Urinary bladder (tissue), 4 donors: ENCODE results near the gene KIF6. TPM values are rescaled to one million over a fixed set of nuclear protein-coding genes. Genes with fewer than 3 reads are reported as not detected.

Experiments
- DNase-seq: peaks from one replicate; pipeline ENCODE4 v3.0.0-alpha.2; 2015; ENCODE audit errors: extremely low spot score
- H3K27ac ChIP-seq: one replicate; pipeline ENCODE4 v1.5.1; 2013; ENCODE audit warnings: low read depth, mild to moderate bottlenecking, moderate library complexity
- H3K36me3 ChIP-seq: one replicate; pipeline ENCODE4 v1.6.1; 2013; ENCODE audit warnings: mild to moderate bottlenecking, moderate library complexity; ENCODE audit not compliant: insufficient read depth
- H3K4me1 ChIP-seq: one replicate; pipeline ENCODE4 v1.6.1; 2013; ENCODE audit warnings: mild to moderate bottlenecking, moderate library complexity; ENCODE audit not compliant: insufficient read depth
- H3K4me3 ChIP-seq: one replicate; pipeline ENCODE4 v1.5.1; 2013; ENCODE audit warnings: low read depth, low read length
- WGBS: extraction: QIAGEN DNeasy Blood & Tissue Kit; methylation state at CpG from one replicate; pipeline ENCODE4 v1.1.7; 2013; 5-methylcytosine and 5-hydroxymethylcytosine counted together
- polyA plus RNA-seq: library from polyadenylated mRNA; stranded (reverse); fragments of 200-250 nt; gene quantifications from one replicate; pipeline ENCODE4 v1.2.3, GENCODE V29; 2013
- total RNA-seq: library from RNA; depleted of rRNA; stranded (reverse); fragments of >200 nt; gene quantifications from one replicate; pipeline ENCODE4 v1.2.3, GENCODE V29; 2014
- donor health status: healthy with polysubstance abuse.
- donor health status: healthy.

KIF6 gene
- total and polyA plus RNA-seq, 2 donors: 0.14 to 1.1 TPM

GRCh38 chr6:39465539-39465938, 259.7 kb downstream of the KIF6 start:
- Histone ChIP-seq H3K4me1 (no peaks in the 10 kb centered on the region), H3K4me3 (no peak overlapping the region), H3K36me3 (no peaks in the 10 kb centered on the region), H3K27ac (no peak overlapping the region)
- 65% methylated on average over 1 of the region's 1 CpG for WGBS
- no peak for DNase-seq

DNA sequence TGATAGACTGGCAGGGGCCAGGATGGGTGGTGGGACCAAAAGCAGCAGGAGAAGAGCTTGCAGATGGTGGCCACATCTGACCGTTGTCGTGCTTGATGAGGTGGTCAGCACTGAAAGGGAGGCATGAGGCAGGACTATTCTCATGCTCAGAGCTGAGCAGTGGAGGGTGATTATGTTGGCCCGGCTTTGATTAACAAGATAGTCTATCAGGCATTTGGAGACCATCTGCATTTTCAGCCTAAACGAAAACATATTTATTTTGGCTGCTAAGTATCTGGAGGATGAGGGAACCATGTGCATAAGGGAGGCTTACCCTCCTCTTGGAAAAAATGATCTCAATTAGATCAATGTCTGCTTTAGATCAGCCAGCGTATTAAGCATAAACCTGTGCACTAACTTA, 261.1 kb downstream of the KIF6 start:
- DNase-seq: no peak
- Histone ChIP-seq H3K27ac (no peak overlapping the region), H3K4me3 (no peak overlapping the region), H3K36me3 (no peaks in the 10 kb centered on the region), H3K4me1 (no peaks in the 10 kb centered on the region)
- 87% methylated on average over 5 of the region's 5 CpGs for WGBS

- 70% methylated on average over 2 of the region's 2 CpGs for WGBS
- H3K36me3 ChIP-seq: no peaks in the 10 kb centered on the region
These were observed 271.2 kb downstream of the KIF6 start for GRCh38 chr6:39453956-39454524.

DNA sequence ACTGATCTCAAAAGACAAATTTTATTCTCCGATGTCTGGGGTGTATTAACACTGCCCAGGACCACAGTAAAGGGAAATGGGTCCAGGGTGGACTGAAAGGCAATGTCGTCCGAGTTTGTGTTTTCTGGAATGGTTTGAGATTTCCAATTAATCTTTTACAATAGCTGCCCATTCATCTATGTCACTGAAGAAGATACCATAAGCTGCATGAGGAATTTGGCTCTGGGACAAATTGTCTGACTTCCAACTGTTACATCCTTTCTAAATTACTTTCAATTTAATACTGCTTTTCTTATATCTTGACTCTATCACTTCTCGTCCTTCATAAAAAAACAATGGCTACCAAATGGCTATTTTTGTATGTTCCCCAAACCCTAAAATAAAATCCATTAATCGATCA, 272.0 kb downstream of the KIF6 start:
- no peak for DNase-seq
- no peaks in the 10 kb centered on the region for H3K4me1 ChIP-seq
- no peak overlapping the region for H3K27ac ChIP-seq
- no peaks in the 10 kb centered on the region for H3K36me3 ChIP-seq
- WGBS: 56% methylated on average over 5 of the region's 5 CpGs
- H3K4me3 ChIP-seq: no peak overlapping the region

More at GRCh38 chr6:39453956-39454524, 271.2 kb downstream of the KIF6 start:
- Histone ChIP-seq H3K4me1 (no peaks in the 10 kb centered on the region), H3K4me3 (no peak overlapping the region), H3K27ac (no peak overlapping the region)
- DNase-seq: no peak

- no peaks in the 10 kb centered on the region for H3K36me3 ChIP-seq
- no peak overlapping the region for H3K4me3 ChIP-seq
- no peaks in the 10 kb centered on the region for H3K4me1 ChIP-seq
- H3K27ac ChIP-seq: no peak overlapping the region
- 87% methylated on average over 5 of the region's 5 CpGs for WGBS
- no peak for DNase-seq
These were observed 272.7 kb downstream of the KIF6 start for GRCh38 chr6:39452306-39453145.

DNA sequence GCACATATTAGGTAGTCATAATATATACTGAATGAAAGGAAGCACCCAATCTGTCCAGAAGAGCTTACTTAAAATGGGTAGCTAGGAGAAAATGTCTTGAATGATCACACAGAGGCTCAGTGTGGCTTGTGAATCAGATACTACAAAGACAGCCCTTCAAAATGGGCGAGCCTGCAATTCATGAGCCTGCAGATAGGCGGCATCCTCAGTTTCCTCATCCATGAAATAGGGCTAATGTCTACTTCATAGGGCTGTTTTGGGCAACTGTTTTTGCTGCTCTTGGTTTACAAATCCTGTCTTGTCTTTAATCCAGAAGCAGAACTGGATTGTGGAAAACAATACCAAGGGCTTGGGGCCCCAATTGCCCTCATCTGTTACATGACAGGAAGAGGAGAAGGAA, 273.4 kb downstream of the KIF6 start:
- no peak for DNase-seq
- H3K36me3 ChIP-seq: no peaks in the 10 kb centered on the region
- 81% methylated on average over 2 of the region's 2 CpGs for WGBS

GRCh38 chr6:39449022-39449421, 276.2 kb downstream of the KIF6 start:
- DNase-seq: no peak
- WGBS: 82% methylated on average over 5 of the region's 5 CpGs
- Histone ChIP-seq H3K27ac (no peak overlapping the region), H3K36me3 (no peaks in the 10 kb centered on the region), H3K4me3 (no peak overlapping the region), H3K4me1 (no peaks in the 10 kb centered on the region)

More for the DNA sequence above, 273.4 kb downstream of the KIF6 start:
- Histone ChIP-seq H3K4me3 (no peak overlapping the region), H3K4me1 (no peaks in the 10 kb centered on the region), H3K27ac (no peak overlapping the region)

GRCh38 chr6:39446909-39447308, 278.3 kb downstream of the KIF6 start:
- no peaks in the 10 kb centered on the region for H3K36me3 ChIP-seq
- WGBS: 90% methylated on average over 2 of the region's 2 CpGs
- H3K27ac ChIP-seq: no peak overlapping the region
- H3K4me1 ChIP-seq: no peaks in the 10 kb centered on the region
- DNase-seq: no peak
- no peak overlapping the region for H3K4me3 ChIP-seq

- Histone ChIP-seq H3K4me3 (no peak overlapping the region), H3K27ac (no peak overlapping the region), H3K36me3 (no peaks in the 10 kb centered on the region), H3K4me1 (no peaks in the 10 kb centered on the region)
- 98% methylated on average over 1 of the region's 1 CpG for WGBS
- no peak for DNase-seq
These were observed 279.5 kb downstream of the KIF6 start for GRCh38 chr6:39445667-39446066.

- H3K27ac ChIP-seq: no peak overlapping the region
- H3K4me1 ChIP-seq: no peaks in the 10 kb centered on the region
- no peak overlapping the region for H3K4me3 ChIP-seq
- H3K36me3 ChIP-seq: no peaks in the 10 kb centered on the region
- no peak for DNase-seq
- 90% methylated on average over 5 of the region's 5 CpGs for WGBS
These were observed 280.7 kb downstream of the KIF6 start for GRCh38 chr6:39444479-39445019.

- DNase-seq: no peak
- Histone ChIP-seq H3K4me1 (no peaks in the 10 kb centered on the region), H3K36me3 (no peaks in the 10 kb centered on the region), H3K4me3 (no peak overlapping the region), H3K27ac (no peak overlapping the region)
- 92% methylated on average over 4 of the region's 4 CpGs for WGBS
These were observed 283.2 kb downstream of the KIF6 start for GRCh38 chr6:39441986-39442385.

DNA sequence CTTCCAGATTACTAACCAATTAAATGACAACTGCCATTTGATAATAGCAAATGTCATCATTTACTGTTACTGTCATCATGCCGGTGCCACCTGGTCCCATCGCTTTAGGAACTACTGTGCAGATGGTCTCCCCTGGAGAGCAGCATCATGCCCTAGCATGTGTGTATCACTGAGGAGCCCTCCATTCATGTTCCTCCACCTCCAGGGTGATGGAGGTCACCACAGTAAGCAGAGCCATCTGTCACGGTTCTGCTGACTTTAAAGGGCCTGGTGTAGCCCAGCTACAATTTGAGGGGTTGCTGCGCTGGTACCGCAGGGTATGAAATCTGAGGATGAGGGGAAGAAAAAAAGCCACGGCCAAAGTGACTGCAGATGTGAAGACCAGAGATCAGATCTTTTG, 283.9 kb downstream of the KIF6 start:
- no peak overlapping the region for H3K27ac ChIP-seq
- H3K36me3 ChIP-seq: no peaks in the 10 kb centered on the region
- H3K4me3 ChIP-seq: no peak overlapping the region
- WGBS: 94% methylated on average over 6 of the region's 6 CpGs
- H3K4me1 ChIP-seq: no peaks in the 10 kb centered on the region
- no peak for DNase-seq

DNA sequence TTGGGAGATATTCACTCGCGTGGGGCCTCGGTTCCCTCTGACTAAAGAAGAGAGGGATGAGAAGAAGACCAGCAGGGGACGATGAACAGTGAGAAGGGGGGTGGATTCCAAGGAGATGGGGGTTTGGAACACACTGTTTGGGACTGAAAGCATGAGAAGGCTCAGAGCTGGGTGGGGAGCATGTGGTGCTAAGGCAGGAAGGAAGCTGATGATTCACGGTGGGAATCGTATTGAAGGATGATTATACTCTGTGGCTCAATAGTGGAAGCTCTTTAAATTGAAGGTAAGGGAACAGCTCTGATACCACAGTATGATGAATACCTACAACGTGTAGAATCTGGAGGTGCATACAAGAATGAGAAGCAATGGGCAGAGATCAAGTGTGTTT, 285.2 kb downstream of the KIF6 start:
- WGBS: 87% methylated on average over 7 of the region's 7 CpGs
- no peaks in the 10 kb centered on the region for H3K4me1 ChIP-seq
- no peak for DNase-seq

DNA sequence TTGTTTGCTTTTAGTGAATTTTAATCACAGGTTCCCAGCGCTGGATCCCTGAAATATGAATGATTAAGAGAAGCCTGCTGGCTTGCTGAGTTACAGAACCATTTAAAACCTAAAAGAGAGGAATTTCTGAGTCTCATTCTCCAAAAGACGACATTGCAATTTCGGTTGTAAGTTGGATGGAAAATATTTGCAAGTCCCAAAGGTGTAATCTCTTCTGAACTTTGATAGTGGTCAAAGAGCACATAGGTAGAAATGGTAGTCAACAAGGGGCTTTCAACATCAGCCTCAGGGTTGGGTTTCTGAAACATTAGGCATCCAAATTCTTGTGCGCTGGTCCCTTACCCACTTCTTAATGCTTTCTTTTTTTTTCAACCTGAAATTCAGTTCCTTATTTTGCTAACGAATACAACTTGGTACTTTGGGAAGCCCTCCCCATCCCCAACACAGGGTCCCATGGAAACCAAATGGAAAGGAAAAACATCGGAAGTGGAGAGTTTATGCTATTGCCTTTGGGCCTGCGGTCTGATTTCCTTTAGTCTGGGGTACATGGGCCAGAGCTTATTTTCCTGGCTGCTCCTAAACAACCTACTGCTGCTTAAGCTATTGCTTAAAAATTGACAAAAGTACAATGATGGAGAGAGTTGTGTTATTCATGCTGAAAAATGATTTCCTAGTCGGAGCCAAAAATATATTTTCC, 285.7 kb downstream of the KIF6 start:
- DNase-seq: no peak
- H3K4me1 ChIP-seq: no peaks in the 10 kb centered on the region
- 87% methylated on average over 8 of the region's 8 CpGs for WGBS
- H3K4me3 ChIP-seq: no peak overlapping the region
- H3K27ac ChIP-seq: no peak overlapping the region
- no peaks in the 10 kb centered on the region for H3K36me3 ChIP-seq

More for the DNA sequence above, 285.2 kb downstream of the KIF6 start:
- Histone ChIP-seq H3K36me3 (no peaks in the 10 kb centered on the region), H3K27ac (no peak overlapping the region), H3K4me3 (no peak overlapping the region)
